Kidney (tissue), 14 donors: ENCODE measurements around the gene KCNG2. TPM values are rescaled to one million over a fixed set of nuclear protein-coding genes. Genes with fewer than 3 reads are reported as not detected.
A peak's percentile ranks its signal among the peaks of the same experiment; 100 is the strongest.

Experiments used
- DNase-seq, 5 donors: peaks; one replicate each; pipeline ENCODE4 v3.0.0-alpha.2; 2013 to 2020
- FAIRE-seq: peaks from 2 replicates; lab custom pipeline; 2012; peaks lifted over from hg19 to GRCh38; lab: Jason Lieb, UNC
- H3K27ac ChIP-seq, 2 donors: one replicate each; pipeline ENCODE4 v1.7.0; 2013; ENCODE audit warnings: low read depth in 2 of 2, low read length in 2 of 2, inconsistent platforms in 1 of 2
- H3K27me3 ChIP-seq: one replicate; pipeline ENCODE4 v1.7.1; 2013; ENCODE audit warnings: low read length, inconsistent platforms; ENCODE audit not compliant: control insufficient read depth, insufficient read depth
- H3K36me3 ChIP-seq, 3 donors: one replicate each; pipeline versions ENCODE4 v1.7.0 to v1.7.1; 2013; ENCODE audit warnings: low read length in 3 of 3, control low read depth in 1 of 3, inconsistent platforms in 1 of 3; ENCODE audit not compliant: insufficient read depth in 3 of 3, control insufficient read depth in 2 of 3
- H3K4me1 ChIP-seq, 3 donors: one replicate each; pipeline versions ENCODE4 v1.7.0 to v1.7.1; 2013; ENCODE audit warnings: low read length in 3 of 3, inconsistent platforms in 1 of 3, low read depth in 1 of 3; ENCODE audit not compliant: control insufficient read depth in 2 of 3, insufficient read depth in 2 of 3
- H3K4me3 ChIP-seq, 3 donors: one replicate each; pipeline versions ENCODE4 v1.7.0 to v1.8.1; 2013; ENCODE audit warnings: low read length in 3 of 3, control low read depth in 1 of 3, inconsistent platforms in 1 of 3
- H3K9ac ChIP-seq, 3 donors: one replicate each; pipeline versions ENCODE4 v1.7.0 to v1.7.1; 2013; ENCODE audit warnings: low read length in 3 of 3, control low read depth in 1 of 3, inconsistent platforms in 1 of 3
- H3K9me3 ChIP-seq, 3 donors: one replicate each; pipeline versions ENCODE4 v1.7.0 to v1.7.1; 2013; ENCODE audit warnings: low read length in 3 of 3, control low read depth in 1 of 3, inconsistent platforms in 1 of 3; ENCODE audit not compliant: control insufficient read depth in 2 of 3, insufficient read depth in 1 of 3
- intact Hi-C: fragments of 100-400 bp; cut with DNase I; formaldehyde crosslinking; loops from one replicate; pipeline ENCODE4 v1.11.1; 2022
- polyA plus RNA-seq: library from polyadenylated mRNA; stranded (reverse); fragments of 350-450 nt; fragmentation: Illumina TruSeq; extraction: RNeasy Lipid Tissue Mini Kit (QIAGEN cat#74804); gene quantifications from one replicate; pipeline ENCODE4 v1.2.3, GENCODE V29; 2014; ENCODE audit warnings: low read depth, low replicate concordance; ENCODE audit not compliant: insufficient read depth
- total RNA-seq: library from RNA; stranded (reverse); fragmentation: NEBNext Ultra II Directional; extraction: Animal tissue kit (Norgen Biotek cat#: 25700); gene quantifications from one replicate; pipeline ENCODE4 v1.2.1, GENCODE V29; 2021
- TF ChIP-seq, protein P1 (sequence below): IDR thresholded peaks from 3 replicates; pipeline ENCODE4 v1.5.1; 2012; ENCODE audit warnings: mild to moderate bottlenecking, moderate library complexity, borderline replicate concordance; ENCODE audit not compliant: insufficient read depth; ENCODE audit errors: extremely low read depth
- donor health status: control.
- donor health status: control.
- donor health status: control.
- donor health status: control.
- donor health status: control.
- donor health status: DM: yes; HTN: yes; CAD: no.
- donor health status: Normal renal cell carcinoma (clear cell type).

Gene KCNG2
- total and polyA plus RNA-seq, 2 donors from 2014 or later = 0.76 TPM; not detected in 1

DNA sequence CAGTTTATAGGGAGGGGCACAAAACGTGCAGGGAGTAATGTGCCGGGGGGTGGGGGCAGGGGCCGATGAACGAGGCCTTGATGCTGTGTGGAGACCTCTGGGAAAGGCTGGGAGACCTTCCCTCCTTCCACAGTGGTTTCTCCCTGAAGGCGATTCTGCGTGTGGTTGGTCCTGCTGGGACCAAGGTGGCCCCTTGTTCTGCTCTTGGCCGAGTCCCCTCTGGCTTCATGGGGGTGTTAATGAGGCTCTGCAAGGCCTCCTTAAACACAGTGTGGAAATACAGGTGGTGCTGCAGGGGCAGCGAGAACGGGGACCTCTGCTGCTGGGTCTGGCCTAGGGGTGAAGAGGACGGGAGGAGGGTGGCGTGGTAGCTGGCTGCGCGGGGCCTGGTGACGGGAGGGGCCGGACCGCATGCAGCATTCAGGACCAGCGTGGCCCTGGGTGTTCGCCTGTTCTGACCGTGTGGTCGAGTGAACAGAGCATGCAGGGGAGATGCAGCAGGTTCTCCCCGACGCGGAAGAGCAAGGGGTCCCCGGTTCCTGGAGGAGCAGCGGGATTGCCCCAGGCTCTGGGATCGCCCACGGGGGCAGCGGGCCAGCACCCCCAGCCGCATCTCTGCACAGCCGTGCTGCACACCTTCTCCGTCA, 42.1 kb upstream of the KCNG2 start:
- FAIRE-seq = no peak
- H3K27me3 ChIP-seq = no peaks in the 10 kb centered on the region
- H3K36me3 ChIP-seq = peaks cover 0 to 14% (median 8%) of the 10 kb centered on the region in 3 donors
- TF ChIP-seq, protein P1, sequence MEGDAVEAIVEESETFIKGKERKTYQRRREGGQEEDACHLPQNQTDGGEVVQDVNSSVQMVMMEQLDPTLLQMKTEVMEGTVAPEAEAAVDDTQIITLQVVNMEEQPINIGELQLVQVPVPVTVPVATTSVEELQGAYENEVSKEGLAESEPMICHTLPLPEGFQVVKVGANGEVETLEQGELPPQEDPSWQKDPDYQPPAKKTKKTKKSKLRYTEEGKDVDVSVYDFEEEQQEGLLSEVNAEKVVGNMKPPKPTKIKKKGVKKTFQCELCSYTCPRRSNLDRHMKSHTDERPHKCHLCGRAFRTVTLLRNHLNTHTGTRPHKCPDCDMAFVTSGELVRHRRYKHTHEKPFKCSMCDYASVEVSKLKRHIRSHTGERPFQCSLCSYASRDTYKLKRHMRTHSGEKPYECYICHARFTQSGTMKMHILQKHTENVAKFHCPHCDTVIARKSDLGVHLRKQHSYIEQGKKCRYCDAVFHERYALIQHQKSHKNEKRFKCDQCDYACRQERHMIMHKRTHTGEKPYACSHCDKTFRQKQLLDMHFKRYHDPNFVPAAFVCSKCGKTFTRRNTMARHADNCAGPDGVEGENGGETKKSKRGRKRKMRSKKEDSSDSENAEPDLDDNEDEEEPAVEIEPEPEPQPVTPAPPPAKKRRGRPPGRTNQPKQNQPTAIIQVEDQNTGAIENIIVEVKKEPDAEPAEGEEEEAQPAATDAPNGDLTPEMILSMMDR = no peak
- no peak overlapping the region for H3K27ac ChIP-seq
- H3K4me1 ChIP-seq = peaks cover 0 to 6% (median 3%) of the 10 kb centered on the region in 3 donors
- no peak overlapping the region for H3K4me3 ChIP-seq
- DNase-seq = peak in 1 of 5 donors; percentile 22
- H3K9ac ChIP-seq = no peak overlapping the region
- intact Hi-C loops = no loop called here
- H3K9me3 ChIP-seq = peaks cover 0 to 4% (median 0%) of the 10 kb centered on the region in 3 donors

DNA sequence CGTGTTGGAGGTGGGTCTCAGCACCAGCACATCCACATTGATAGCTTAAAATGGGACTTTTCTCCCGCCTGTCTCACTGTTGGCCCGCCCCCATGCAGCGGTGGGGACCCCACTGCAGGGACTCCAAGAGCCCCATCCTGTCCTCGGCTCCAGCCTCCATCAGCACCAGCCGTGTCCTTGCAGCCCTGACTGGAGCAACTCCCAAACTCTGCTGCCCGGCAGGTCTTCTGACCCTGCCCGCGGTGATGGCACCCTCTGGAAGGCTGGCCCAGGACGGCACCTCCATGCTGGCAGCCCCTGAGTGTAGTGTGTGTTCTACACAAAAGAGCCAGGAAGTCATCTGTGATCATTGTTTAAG, 41.6 kb upstream of the KCNG2 start:
- TF ChIP-seq, protein P1 = no peak
- FAIRE-seq (no peak), DNase-seq (no peak)
- H3K36me3 ChIP-seq = peaks cover 0 to 14% (median 8%) of the 10 kb centered on the region in 3 donors
- H3K27ac ChIP-seq = no peak overlapping the region
- H3K27me3 ChIP-seq = no peaks in the 10 kb centered on the region
- peaks cover 0 to 4% (median 0%) of the 10 kb centered on the region in 3 donors for H3K9me3 ChIP-seq
- H3K4me1 ChIP-seq = peaks cover 0 to 6% (median 3%) of the 10 kb centered on the region in 3 donors
- no peak overlapping the region for H3K4me3 ChIP-seq
- intact Hi-C loops = no loop called here
- no peak overlapping the region for H3K9ac ChIP-seq

DNA sequence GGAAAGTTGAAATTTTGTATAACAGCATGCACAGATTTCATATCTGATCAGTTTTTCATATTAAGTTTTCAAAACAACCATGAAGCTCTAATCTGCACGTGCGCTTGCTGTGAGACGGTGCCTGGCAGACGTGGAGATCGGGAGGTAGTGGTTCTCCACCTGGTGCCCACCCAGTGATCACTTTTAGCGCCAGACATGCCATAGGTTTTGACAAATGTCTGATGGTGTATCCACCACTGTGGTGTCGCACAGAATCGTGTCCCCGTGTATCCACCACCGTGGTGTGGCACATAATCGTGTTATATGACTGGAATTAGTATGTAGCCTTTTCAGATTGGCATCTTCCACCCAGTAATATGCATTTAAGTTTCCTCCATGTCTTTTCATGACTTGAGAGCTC, 40.9 kb upstream of the KCNG2 start:
- intact Hi-C loops = no loop called here

More for the DNA sequence above, 40.9 kb upstream of the KCNG2 start:
- no peak for FAIRE-seq
- peaks cover 0 to 4% (median 0%) of the 10 kb centered on the region in 3 donors for H3K9me3 ChIP-seq
- H3K4me1 ChIP-seq = no peaks in the 10 kb centered on the region
- H3K4me3 ChIP-seq = no peak overlapping the region
- H3K27ac ChIP-seq = no peak overlapping the region
- no peaks in the 10 kb centered on the region for H3K27me3 ChIP-seq
- TF ChIP-seq, protein P1 = no peak
- peaks cover 0 to 14% (median 8%) of the 10 kb centered on the region in 3 donors for H3K36me3 ChIP-seq
- no peak for DNase-seq
- no peak overlapping the region for H3K9ac ChIP-seq
